GM21367 (cell line): ENCODE data around the gene LSM14A.
"Not testable (repeated sequence)": the region's sequence is repeated elsewhere in the genome, so short reads cannot be mapped to it uniquely, and the experiment has no call there.

ENCODE experiments used
- ATAC-seq: cut with Tn5 transposase; IDR thresholded peaks from one replicate; pipeline ENCODE4 v1.9.1; 2021; ENCODE audit not compliant: unreplicated experiment

Gene LSM14A

GRCh38 chr19:34226036-34226435 is 53.7 kb downstream of the LSM14A start:
- no peak for ATAC-seq

DNA sequence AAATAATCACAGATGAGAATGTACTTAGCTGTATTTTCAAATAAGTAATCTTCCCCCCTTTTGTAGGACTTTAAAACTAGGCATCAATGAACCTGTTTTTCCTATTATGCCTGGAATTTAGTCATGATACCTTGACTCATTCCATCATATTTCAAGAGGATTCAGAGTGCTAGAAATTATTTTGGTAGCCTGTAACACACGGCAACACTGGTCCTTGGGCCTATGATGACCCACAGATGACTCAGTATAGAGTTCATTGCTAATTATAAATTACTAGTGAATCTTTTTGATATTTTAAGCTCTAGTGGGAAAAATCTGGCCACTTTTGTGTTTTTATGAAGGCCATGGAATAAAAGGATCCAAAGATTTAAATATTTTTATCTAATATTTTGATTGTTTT is 56.0 kb downstream of the LSM14A start:
- no peak for ATAC-seq

DNA sequence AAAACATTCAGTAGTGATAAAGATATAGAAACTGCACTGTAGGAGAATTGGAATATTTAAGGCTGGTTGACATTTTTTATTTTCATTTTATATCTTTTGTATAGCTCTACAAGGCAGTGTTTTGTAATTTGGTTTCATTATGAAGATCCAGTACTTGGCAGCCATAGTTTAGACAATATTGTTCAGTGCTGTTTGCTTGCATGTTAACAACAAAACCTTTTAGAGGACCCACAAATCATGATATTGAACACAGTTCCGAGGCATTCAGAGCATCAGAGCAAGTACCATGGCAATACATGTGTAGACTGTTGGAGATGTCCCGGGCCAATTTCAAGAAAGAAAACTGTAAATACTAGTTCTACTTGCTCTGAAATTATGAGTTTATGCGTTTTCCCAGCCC is 56.5 kb downstream of the LSM14A start:
- ATAC-seq, result no peak

GRCh38 chr19:34229721-34230120 is 57.4 kb downstream of the LSM14A start:
- ATAC-seq, result no peak

GRCh38 chr19:34230820-34231219 is 58.5 kb downstream of the LSM14A start:
- ATAC-seq, result no peak

DNA sequence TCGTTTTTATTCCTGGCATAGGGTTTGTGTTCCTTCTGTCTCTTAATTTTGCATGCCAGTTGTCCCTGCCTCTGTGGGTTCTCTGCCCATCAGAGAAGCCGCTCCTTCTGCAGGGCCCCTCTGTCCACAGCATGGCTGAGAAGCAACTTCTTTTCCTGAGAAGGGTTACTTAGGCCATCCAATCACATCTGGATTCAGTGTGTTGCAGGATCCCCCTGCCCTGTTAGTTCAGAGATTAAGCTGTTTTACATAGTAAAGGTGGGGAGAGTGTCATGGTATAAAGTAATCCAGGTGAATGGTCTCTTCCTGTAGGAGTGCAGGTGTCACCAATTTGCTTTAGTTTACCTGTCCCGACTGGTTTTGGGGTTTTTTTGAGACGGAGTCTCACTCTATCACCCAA is 59.1 kb downstream of the LSM14A start:
- no peak for ATAC-seq

DNA sequence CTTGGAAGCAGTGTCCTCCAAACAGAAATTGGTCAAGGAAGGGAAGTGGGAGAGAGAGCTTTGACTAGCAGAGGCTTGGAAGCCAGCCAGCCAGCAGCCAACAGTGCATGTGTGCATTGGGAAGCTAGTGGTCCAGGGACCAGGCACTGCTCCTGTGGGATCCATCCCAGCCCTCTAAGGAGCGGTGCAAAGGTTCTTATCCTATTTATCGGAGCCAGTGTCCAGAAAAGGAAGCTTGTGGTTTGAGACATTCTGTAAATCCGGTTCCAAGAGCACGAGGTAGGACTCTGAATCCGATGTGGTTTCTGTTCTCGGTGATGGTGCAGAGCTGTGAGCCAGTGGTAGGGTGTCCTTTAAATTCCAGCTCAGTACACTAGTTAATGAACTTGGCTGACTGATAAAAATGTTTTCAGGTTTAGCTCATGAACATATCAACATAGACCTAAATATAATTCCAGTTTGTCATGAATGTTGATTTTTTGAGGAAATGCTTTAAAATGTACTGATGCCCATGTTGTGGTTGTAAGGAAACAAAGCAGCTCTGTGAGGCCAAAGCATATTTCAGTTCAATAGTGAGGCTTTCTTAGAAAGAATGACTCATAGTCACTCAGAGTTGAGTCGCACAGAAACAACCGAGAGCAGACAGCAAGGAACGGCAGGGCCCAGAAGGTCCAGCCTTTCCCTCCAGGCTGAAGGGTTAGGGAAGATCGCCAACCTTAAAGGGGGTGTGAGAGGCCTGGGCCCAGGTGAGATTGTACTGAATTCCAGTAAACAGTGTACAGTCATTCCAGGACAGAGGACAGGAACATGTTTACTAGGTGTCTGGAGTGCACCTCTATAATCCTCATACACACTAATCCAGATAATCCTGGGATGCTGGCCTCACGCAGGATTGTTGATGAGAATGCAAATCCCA is 60.5 kb downstream of the LSM14A start:
- no peak for ATAC-seq

- ATAC-seq, result no peak
Measured at GRCh38 chr19:34235425-34235940, 63.2 kb downstream of the LSM14A start.

GRCh38 chr19:34236035-34236987 is 64.0 kb downstream of the LSM14A start:
- ATAC-seq, result no peak

- no peak for ATAC-seq
Measured at GRCh38 chr19:34237283-34237682, 65.0 kb downstream of the LSM14A start.

DNA sequence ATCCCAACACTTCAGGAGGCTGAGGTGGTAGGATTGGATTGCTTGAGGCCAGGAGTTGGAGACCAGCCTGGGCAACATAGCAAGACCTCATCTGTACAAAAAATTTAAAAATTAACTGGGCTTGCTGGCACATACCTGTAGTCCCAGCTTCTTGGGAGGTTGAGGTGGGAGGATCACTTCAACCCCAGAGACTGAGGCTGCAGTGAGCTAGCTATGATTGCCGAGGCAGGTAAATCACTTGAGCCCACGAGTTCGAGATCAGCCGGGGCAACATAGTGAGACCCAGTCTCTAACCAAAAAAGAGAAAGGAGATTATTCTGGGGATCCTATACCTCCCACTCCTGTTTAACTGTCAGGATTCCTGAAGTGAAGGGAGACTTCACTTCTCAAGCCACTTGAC is 65.6 kb downstream of the LSM14A start:
- ATAC-seq, result no peak

DNA sequence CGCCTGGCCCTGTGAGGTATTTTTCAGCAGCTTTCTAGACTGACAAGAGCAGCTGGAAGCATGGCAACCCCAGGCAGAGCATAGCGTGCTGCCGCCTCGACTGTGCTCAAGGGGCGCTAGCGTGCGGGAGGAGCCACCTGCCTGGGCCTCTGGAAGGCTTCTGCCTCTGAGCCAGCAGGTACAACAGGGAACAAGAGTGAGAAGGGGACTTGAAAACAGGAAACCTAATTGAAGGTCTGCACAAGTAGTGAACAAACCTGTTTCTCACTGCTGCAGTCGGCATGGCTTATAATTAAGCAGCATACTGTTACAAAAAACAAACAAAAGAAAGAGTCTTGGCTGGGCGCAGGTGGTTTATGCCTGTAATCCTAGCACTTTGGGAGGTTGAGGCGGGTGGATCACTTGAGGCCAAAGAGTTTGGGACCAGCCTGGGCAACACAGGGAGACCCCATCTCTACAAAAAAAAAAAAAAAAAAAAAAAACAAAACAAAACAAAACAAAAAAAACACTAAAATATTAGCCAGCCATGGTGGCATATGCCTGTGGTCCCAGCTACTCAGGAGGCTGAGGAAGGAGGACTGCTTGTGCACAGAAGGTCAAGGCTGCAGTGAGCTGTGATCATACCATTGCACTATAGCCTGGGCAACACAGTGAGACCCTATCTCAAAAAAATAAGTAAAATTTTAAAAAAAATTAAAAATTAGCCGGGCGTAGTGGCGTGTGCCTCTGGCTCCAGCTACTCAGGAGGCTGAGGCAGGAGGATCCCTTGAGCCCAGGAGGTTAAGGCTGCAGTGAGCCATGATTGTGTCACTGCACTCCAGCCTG is 69.4 kb downstream of the LSM14A start:
- no peak for ATAC-seq

- not testable (repeated sequence) for ATAC-seq
Measured at GRCh38 chr19:34243138-34243875, 71.0 kb downstream of the LSM14A start.

DNA sequence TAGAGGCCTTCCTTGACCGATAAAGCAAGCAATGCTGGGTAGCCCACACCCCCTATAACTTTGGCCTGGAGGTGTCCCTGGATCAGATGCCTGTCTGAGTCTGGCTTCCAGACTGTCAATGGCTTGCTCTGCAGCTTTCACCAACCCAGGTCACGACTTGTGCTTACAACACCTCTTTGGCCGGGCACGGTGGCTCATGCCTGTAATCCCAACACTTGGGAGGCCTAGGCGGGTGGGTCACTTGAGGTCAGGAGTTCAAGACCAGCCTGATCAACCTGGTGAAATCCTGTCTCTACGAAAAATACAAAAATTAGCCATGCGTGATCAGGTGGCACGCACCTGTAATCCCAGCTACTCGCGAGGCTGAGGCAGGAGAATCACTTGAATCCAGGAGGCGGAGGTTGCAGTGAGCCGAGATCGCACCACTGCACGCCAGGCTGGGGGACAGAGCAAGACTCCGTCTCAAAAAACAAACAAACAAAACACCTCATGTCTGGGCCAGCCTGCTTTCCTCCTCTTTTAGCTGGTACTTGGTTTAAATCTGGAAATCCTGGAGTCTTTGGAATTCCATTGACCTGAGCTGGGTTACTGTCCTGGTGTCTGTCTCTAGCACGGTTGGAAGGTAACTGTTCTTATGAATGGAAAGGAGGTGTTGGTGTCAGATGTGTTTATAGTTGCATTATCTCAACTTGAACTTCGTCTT is 71.7 kb downstream of the LSM14A start:
- no peak for ATAC-seq

GRCh38 chr19:34244611-34245299 is 72.5 kb downstream of the LSM14A start:
- ATAC-seq, result no peak

GRCh38 chr19:34246340-34246739 is 74.0 kb downstream of the LSM14A start:
- ATAC-seq, result no peak

GRCh38 chr19:34248941-34249340 is 76.6 kb downstream of the LSM14A start:
- no peak for ATAC-seq

DNA sequence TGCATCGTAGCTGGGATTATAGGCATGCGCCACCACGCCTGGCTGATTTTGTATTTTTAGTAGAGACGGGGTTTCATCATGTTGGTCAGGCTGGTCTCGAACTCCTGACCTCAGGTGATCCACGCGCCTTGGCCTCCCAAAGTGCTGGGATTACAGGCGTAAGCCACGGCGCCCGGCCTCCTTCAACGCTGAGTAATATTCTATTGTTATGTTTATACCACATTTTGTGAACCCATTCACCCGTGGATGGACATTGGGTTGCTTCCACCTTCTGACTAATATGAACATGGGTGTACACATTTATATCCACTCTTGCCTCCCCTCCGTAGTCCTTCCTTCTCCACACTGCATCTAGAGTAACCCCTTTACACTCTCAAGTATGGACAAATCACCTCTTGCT is 80.9 kb downstream of the LSM14A start:
- not testable (repeated sequence) for ATAC-seq

DNA sequence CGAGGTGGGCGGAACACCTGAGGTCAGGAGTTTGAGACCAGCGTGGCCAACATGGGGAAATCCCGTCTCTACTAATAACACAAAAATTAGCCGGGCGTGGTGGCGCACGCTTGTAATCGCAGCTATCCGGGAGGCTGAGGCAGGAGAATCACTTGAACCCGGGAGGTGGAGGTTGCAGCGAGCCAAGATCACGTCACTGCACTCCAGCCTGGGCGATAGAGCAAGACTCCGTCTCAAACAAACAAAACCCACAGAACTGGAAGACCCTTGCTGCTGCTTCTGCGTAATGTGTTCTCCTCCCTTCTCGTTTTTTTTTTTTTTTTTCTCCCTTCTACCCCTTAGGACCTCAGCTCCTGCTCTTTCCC is 81.4 kb downstream of the LSM14A start:
- not testable (repeated sequence) for ATAC-seq
